ENCODE results near the gene LTK. TPM values are rescaled to one million over a fixed set of nuclear protein-coding genes. Genes with fewer than 3 reads are reported as not detected.

Gene LTK
- total RNA-seq, 1 donor from 2014 or later = 25.9 TPM

DNA sequence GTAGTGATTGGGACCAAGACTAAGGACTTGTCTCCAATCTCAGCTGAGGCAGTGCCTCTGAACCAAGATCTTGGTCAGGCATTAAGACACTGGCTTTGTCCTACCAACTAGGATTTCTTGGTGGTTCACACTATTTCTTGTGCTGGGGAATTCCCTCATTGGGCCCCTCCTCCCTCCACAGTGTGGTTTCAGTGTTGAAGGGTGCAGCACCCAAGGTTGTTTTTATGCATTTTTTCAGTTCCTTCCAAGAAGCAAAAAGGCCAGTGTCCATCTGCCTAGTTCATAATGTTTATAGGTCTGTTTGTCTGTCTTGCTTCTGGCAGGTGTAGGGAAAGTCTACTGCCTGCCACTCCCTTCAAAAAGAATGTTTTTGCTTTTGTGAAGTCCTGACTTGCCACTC, 30.5 kb downstream of the LTK start:
- DNase-seq = no peak
- Histone ChIP-seq H3K4me1 (no peaks in the 10 kb centered on the region), H3K27ac (no peak overlapping the region), H3K36me3 (peaks cover 45% of the 10 kb centered on the region), H3K9me3 (no peaks in the 10 kb centered on the region), H3K4me3 (no peak overlapping the region), H3K27me3 (ENCODE audit: low read depth) (peaks cover under 1% of the 10 kb centered on the region)
- intact Hi-C loops (cut with DNase I) = no loop called here
- no peak for ATAC-seq
- TF ChIP-seq, protein P1, sequence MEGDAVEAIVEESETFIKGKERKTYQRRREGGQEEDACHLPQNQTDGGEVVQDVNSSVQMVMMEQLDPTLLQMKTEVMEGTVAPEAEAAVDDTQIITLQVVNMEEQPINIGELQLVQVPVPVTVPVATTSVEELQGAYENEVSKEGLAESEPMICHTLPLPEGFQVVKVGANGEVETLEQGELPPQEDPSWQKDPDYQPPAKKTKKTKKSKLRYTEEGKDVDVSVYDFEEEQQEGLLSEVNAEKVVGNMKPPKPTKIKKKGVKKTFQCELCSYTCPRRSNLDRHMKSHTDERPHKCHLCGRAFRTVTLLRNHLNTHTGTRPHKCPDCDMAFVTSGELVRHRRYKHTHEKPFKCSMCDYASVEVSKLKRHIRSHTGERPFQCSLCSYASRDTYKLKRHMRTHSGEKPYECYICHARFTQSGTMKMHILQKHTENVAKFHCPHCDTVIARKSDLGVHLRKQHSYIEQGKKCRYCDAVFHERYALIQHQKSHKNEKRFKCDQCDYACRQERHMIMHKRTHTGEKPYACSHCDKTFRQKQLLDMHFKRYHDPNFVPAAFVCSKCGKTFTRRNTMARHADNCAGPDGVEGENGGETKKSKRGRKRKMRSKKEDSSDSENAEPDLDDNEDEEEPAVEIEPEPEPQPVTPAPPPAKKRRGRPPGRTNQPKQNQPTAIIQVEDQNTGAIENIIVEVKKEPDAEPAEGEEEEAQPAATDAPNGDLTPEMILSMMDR (IDR thresholded peaks at IDR 0.05) = no peak

DNA sequence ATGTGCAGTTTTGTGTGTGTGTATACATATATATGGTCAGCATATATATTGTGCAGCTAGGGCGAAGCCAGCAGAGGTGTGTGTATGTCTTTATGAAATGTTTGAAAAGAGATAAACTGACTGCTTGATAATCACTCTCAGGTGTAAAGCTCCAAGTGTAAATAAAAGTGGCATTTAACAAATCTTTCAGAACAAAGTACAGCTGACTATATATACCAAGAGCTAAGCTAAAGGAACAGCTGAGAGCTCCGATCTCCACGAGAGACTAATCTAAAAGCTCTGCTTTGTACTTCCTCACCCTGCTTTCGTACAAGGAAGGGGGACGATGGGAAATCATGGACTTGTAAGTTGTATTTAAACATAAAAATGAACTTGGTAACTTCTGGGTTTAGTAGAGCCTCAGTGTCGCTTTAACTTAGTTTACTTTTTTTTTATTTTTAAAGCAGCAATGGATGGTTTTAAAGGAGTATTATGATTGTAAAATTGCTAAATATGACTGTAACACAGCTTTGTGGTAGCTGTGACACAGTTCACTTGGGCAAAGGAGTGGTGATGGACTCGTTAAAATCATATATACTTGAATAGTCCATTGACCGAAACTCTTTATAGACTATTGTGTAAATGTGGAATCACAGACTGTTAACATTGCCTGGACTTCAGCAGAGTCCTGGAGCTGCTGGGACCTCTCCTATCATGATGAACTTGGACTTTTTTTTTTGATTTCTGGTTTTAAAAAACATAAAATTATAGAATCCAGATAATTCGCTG, 31.3 kb downstream of the LTK start:
- DNase-seq = no peak
- no peak for ATAC-seq
- intact Hi-C loops (cut with DNase I) = no loop called here
- H3K9me3 ChIP-seq = no peaks in the 10 kb centered on the region
- H3K27ac ChIP-seq = no peak overlapping the region
- TF ChIP-seq, protein P1 (IDR thresholded peaks at IDR 0.05) = no peak
- H3K4me1 ChIP-seq = no peaks in the 10 kb centered on the region
- H3K36me3 ChIP-seq = peaks cover 53% of the 10 kb centered on the region
- no peaks in the 10 kb centered on the region for H3K27me3 ChIP-seq (ENCODE audit: low read depth)
- H3K4me3 ChIP-seq = no peak overlapping the region

DNA sequence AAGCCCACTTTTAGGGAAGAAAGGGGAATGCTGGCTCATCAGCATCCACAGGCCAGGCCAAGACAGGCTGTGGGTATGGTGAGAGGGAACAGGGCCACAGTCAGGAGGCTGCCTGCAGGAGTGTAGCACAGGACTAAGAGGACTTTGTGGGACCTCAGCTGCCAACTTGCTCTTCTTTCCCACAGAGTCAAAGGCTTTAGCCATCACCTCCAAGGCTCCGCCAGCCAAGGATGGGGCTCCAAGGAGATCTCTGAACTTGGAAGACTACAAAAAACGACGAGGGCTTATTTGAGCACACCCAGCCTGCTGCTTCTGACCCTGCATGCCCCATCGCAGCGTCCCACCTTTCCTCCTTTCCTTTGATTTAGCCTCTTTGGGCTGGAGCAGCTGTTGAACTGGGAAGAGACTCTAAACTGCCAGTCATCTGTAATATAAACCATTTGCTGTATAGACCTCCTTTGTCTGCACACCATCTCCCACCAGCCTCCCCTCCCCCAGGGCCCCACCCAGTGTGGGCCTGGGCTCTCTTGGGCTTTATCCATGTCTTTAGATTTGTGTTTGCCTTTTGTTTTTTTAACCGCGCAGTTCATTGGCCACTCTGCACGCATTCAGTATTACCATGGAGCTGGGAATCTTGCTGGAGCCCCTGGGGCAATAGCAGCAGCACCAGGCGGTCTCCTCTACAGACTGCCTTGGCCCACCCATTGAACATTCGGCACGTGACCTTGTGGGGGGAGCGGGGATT, 33.1 kb downstream of the LTK start:
- ATAC-seq (no peak), DNase-seq (no peak)
- Histone ChIP-seq H3K4me3 (no peak overlapping the region), H3K9me3 (no peaks in the 10 kb centered on the region), H3K27me3 (ENCODE audit: low read depth) (no peaks in the 10 kb centered on the region), H3K27ac (no peak overlapping the region), H3K36me3 (peaks cover 71% of the 10 kb centered on the region), H3K4me1 (no peaks in the 10 kb centered on the region)
- TF ChIP-seq, protein P1 (IDR thresholded peaks at IDR 0.05) = no peak
- intact Hi-C loops (cut with DNase I) = no loop called here

DNA sequence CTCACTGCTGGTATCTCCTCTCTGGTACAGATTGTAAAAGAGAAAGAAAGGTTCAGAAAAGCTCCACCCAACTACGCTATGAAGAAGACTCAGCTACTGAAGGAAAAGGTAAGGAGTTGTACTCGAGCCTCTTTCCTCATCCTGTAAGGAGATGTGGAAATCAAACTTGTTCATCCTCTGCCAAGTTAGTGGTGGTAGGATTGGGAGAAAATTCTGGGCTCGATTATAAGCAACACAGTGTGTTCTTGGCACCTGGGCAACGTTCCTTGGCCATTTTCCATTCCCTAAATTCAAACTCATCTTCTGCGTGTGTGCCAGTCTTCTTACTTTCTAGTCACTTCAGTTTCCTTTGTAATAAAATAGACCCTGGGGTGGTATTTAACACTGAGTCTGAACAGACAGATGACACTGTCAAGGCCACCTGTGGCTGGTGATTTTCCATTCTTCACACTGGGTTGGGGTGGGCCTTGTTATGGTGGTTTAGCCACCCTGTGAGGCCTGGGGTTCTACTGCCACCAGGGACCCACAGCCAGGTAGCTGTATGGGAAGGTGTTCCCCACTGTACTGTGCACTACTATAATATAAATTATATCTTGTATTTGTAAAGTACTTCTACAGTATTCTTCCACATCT, 37.1 kb downstream of the LTK start:
- intact Hi-C loops (cut with DNase I) = no loop called here
- H3K27me3 ChIP-seq (ENCODE audit: low read depth) = no peaks in the 10 kb centered on the region
- DNase-seq = no peak
- H3K27ac ChIP-seq = no peak overlapping the region
- TF ChIP-seq, protein P1 (IDR thresholded peaks at IDR 0.05) = no peak
- H3K36me3 ChIP-seq = peaks cover 100% of the 10 kb centered on the region
- no peak overlapping the region for H3K4me3 ChIP-seq
- ATAC-seq = no peak
- H3K4me1 ChIP-seq = no peaks in the 10 kb centered on the region
- H3K9me3 ChIP-seq = no peaks in the 10 kb centered on the region

DNA sequence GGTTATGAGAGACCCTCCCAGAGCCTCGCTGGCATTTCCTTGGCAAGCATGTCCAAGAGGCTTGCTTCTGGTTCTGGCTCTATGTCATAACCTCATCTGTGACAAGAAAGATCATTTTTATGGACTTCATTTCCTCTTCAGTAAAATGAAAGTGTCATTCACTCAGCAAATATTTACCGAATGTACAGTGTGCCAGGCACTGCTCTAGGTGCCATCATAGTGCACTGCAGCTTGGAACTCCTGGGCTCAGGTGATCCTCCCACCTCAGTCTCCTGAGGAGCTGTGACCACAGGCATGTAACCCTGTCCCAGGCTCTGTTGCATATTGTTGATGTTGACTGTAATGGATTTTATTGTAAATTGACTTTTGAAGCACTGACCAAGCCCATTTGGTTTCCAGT, 38.7 kb downstream of the LTK start:
- no peaks in the 10 kb centered on the region for H3K9me3 ChIP-seq
- H3K27me3 ChIP-seq (ENCODE audit: low read depth) = no peaks in the 10 kb centered on the region
- intact Hi-C loops (cut with DNase I) = no loop called here
- no peak overlapping the region for H3K4me3 ChIP-seq
- no peak for ATAC-seq
- no peak overlapping the region for H3K27ac ChIP-seq
- TF ChIP-seq, protein P1 (IDR thresholded peaks at IDR 0.05) = no peak
- H3K36me3 ChIP-seq = peaks cover 100% of the 10 kb centered on the region
- no peak for DNase-seq
- H3K4me1 ChIP-seq = no peaks in the 10 kb centered on the region
